Metanephros (tissue), 2 donors: ENCODE measurements around the gene CRNN. TPM values are rescaled to one million over a fixed set of nuclear protein-coding genes. Genes with fewer than 3 reads are reported as not detected.

Experiments
- small RNA-seq: library from RNA; depleted of rRNA; stranded (forward); fragments of <200 nt; gene quantifications from one replicate; pipeline ENCODE3, GENCODE V24; 2014; ENCODE audit warnings: low replicate concordance
- total RNA-seq: library from RNA; depleted of rRNA; stranded (reverse); fragments of >200 nt; gene quantifications from one replicate; pipeline ENCODE4 v1.2.3, GENCODE V29; 2014

CRNN gene
- total RNA-seq = not detected

DNA sequence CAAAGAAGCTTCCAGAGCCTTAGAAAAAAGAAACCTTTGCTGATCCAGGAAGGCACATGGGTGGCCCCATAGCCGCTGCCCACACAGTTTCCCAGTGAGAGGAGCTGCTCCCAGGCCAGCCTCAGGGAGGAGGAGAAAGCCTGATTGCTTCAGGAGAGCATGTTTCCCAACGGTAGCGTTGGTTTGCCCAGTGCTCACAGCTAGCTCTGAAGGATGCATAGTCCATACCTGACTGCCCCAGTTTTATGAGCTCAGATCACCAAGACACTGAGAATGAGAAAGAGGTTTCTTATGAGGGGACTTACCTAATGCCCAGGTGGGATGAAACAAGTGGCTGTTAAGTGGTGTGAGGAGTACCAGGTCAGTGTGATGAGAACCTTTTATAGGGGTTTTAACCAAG, at the start of gene CRNN:
TSS of gene CRNN (minus strand) at position 355 of the 400 bp plus-strand sequence. CDS start 2,030 bp downstream, outside the sequence.

DNA sequence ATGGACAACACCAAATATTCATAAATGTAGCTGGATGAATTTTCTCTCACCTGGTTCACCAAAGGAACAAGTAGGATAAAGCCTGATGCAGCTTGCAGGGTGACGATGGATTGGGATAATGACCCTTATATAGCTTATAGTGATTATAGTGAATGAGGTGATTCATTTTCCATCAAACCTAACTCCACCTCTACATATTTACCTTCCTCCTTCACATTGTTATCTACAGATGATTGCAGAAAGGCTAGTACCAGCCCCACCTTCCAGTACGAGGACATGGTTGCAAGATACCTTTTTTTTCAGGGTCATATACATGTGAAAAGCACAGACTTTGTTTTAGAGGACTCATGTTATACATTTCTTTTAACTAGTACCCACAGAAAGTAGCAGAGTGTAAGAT, 54.2 kb downstream of the CRNN start, which contains the start of gene FLG2:
TSS of gene FLG2 (minus strand) at position 101 of the 400 bp plus-strand sequence. CDS start 1,122 bp downstream, outside the sequence.

Small RNAs within 50 kb of the gene (small RNA-seq; reads per million reads assigned to genes)
- not detected for gene HMGN3P1

Other genes with a start within 250 kb of the CRNN start
- gene HRNR, start 190.1 kb downstream of the CRNN start, total RNA-seq = not detected
- 0.29 TPM for gene FLG, start 89.0 kb downstream of the CRNN start, total RNA-seq
- gene FLG2, start 54.3 kb downstream of the CRNN start, total RNA-seq = 0.06 TPM
- not detected for gene LCE5A, start 96.5 kb upstream of the CRNN start, total RNA-seq
- gene CRCT1, start 100.2 kb upstream of the CRNN start, total RNA-seq = not detected
- gene LCE3E, start 152.5 kb upstream of the CRNN start, total RNA-seq = not detected
- not detected for gene LCE3D, start 166.3 kb upstream of the CRNN start, total RNA-seq
- gene LCE3C, start 186.0 kb upstream of the CRNN start, total RNA-seq = not detected
- not detected for gene LCE3B, start 199.5 kb upstream of the CRNN start, total RNA-seq
- gene LCE3A, start 208.8 kb upstream of the CRNN start, total RNA-seq = not detected
- not detected for gene LCE2D, start 249.1 kb upstream of the CRNN start, total RNA-seq